SU-DHL-6 (cell line): ENCODE data around the gene SEL1L2.

Experiments
- CTCF ChIP-seq: fragments of 200-600 bp; sonication (generic); IDR thresholded peaks from one replicate; pipeline ENCODE4 v1.5.1; 2017; ENCODE audit warnings: antibody characterized with exemption, mild to moderate bottlenecking, low read length, moderate library complexity; ENCODE audit not compliant: insufficient read depth, poor library complexity, severe bottlenecking
- EZH2phosphoT487 ChIP-seq: fragments of 200-600 bp; sonication (generic), shearing (Covaris generic); conservative IDR thresholded peaks from 2 replicates; pipeline ENCODE4 v1.6.1; 2018; ENCODE audit warnings: mild to moderate bottlenecking, antibody characterized with exemption, low read length, moderate library complexity, mixed read lengths

GRCh38 chr20:13855613-13856012 lies 134.8 kb downstream of the SEL1L2 start:
- TF ChIP-seq CTCF (no peak), EZH2phosphoT487 (no peak)
